ENCODE results near the gene MAP4K3.

The MAP4K3 gene

DNA sequence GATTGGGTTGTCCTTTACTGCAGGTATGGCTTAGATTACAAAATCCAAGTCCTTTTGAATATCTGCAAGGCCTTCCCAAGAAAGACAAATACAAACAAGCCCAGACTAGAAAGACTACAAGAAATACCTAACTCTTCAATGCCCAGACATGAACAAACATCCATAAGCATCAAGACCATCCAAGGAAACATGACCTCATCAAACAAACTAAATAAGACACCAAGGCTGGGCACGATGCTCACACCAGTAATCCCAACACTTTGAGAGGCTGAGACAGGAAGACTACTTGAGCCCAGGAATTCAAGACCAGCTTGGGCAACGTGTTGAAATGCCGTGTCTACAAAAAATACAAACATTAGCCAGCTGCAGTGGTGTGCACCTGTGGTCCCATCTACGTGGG is 31.7 kb downstream of the MAP4K3 start:
- no peak for DNase-seq (ENCODE audit: low read depth, low spot score)
- no peak overlapping the region for H3K4me3 ChIP-seq (ENCODE audit: low read depth, low read length)
- in situ Hi-C loops (cut with HindIII; ENCODE audit: low sequenced_read_pairs) = no loop called here
- no peak for TF ChIP-seq CTCF (IDR thresholded peaks at IDR 0.05; ENCODE audit: low read depth, low read length)

DNA sequence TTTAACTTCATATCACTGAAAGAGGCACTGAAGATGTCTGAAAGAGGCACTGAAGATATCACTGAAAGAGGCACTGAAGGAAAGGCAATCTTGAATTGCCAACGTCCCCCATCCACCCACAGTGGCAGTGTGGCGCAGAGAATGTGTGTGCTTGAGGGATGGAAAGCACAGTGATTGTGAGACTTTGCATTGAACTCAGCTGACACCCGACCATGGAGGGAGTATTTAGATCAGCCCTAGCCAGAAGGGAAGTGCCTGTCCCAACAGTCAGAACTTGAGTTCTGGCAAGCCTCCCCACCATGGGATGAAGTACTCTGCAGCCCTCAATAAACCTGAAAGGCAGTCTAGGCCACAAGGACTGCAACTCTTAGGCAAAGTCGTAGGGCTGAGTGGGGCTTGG is 33.8 kb downstream of the MAP4K3 start:
- no peak for TF ChIP-seq CTCF (IDR thresholded peaks at IDR 0.05; ENCODE audit: low read depth, low read length)
- H3K4me3 ChIP-seq (ENCODE audit: low read depth, low read length) = no peak overlapping the region
- in situ Hi-C loops (cut with HindIII; ENCODE audit: low sequenced_read_pairs) = no loop called here
- no peak for DNase-seq (ENCODE audit: low read depth, low spot score)

- no peak for TF ChIP-seq CTCF (IDR thresholded peaks at IDR 0.05; ENCODE audit: low read depth, low read length)
- DNase-seq (ENCODE audit: low read depth, low spot score) = no peak
- in situ Hi-C loops (cut with HindIII; ENCODE audit: low sequenced_read_pairs) = no loop called here
- H3K4me3 ChIP-seq (ENCODE audit: low read depth, low read length) = no peak overlapping the region
Measured at GRCh38 chr2:39401319-39401718, 35.8 kb downstream of the MAP4K3 start.

GRCh38 chr2:39399570-39399969 is 37.5 kb downstream of the MAP4K3 start:
- in situ Hi-C loops (cut with HindIII; ENCODE audit: low sequenced_read_pairs) = no loop called here
- no peak for DNase-seq (ENCODE audit: low read depth, low spot score)
- no peak overlapping the region for H3K4me3 ChIP-seq (ENCODE audit: low read depth, low read length)
- TF ChIP-seq CTCF (IDR thresholded peaks at IDR 0.05; ENCODE audit: low read depth, low read length) = no peak

- no peak for TF ChIP-seq CTCF (IDR thresholded peaks at IDR 0.05; ENCODE audit: low read depth, low read length)
- no peak for DNase-seq (ENCODE audit: low read depth, low spot score)
- H3K4me3 ChIP-seq (ENCODE audit: low read depth, low read length) = no peak overlapping the region
- in situ Hi-C loops (cut with HindIII; ENCODE audit: low sequenced_read_pairs) = no loop called here
Measured at GRCh38 chr2:39395313-39395712, 41.8 kb downstream of the MAP4K3 start.

DNA sequence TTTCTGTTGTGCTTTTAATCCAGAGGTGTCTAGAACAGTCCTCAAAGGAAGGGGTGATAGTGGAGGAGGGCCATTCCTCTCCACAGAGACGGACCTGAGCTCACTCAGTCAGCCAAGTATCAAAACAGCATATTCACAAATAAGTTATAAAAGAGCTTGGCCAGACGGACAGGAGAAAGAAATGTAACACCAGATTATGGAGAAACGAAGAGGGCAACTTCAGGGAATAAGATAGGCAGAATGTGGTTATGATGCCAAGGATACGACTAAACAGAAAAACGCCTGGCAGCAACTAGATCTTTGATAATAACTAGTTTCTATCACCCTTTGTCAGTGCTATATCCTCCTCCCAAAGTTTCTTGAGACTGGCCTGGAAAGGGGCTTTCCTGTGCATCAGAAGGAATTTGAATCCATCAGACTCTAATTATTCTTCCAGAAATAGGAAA is 42.5 kb downstream of the MAP4K3 start:
- in situ Hi-C loops (cut with HindIII; ENCODE audit: low sequenced_read_pairs) = no loop called here
- no peak overlapping the region for H3K4me3 ChIP-seq (ENCODE audit: low read depth, low read length)
- no peak for DNase-seq (ENCODE audit: low read depth, low spot score)
- TF ChIP-seq CTCF (IDR thresholded peaks at IDR 0.05; ENCODE audit: low read depth, low read length) = no peak

- in situ Hi-C loops (cut with HindIII; ENCODE audit: low sequenced_read_pairs) = no loop called here
- no peak for DNase-seq (ENCODE audit: low read depth, low spot score)
- H3K4me3 ChIP-seq (ENCODE audit: low read depth, low read length) = no peak overlapping the region
- no peak for TF ChIP-seq CTCF (IDR thresholded peaks at IDR 0.05; ENCODE audit: low read depth, low read length)
Measured at GRCh38 chr2:39392672-39393071, 44.4 kb downstream of the MAP4K3 start.

Measured in astrocyte of the spinal cord (primary cell).